Loucy (cell line): ENCODE measurements around the gene POU3F4.

Source experiments
- H2AFZ ChIP-seq: fragments of 200-600 bp; sonication (generic); 2 replicates; pipeline ENCODE4 v1.6.0; 2016; ENCODE audit warnings: antibody characterized with exemption, mild to moderate bottlenecking, low read length, moderate library complexity
- H3F3A ChIP-seq: fragments of 200-600 bp; 2 replicates; pipeline ENCODE4 v1.6.0; 2016; ENCODE audit warnings: antibody characterized with exemption, low read depth, mild to moderate bottlenecking
- H3K27me3 ChIP-seq: fragments of 200-600 bp; sonication (generic); 2 replicates; pipeline ENCODE4 v1.6.1; 2014; ENCODE audit warnings: low read length, mild to moderate bottlenecking; ENCODE audit not compliant: insufficient read depth, poor library complexity, severe bottlenecking
- H3K36me3 ChIP-seq: fragments of 200-600 bp; sonication (generic); 2 replicates; pipeline ENCODE4 v1.6.1; 2016; ENCODE audit warnings: low read length; ENCODE audit not compliant: insufficient read depth
- H3K4me1 ChIP-seq: fragments of 200-600 bp; sonication (generic); 2 replicates; pipeline ENCODE4 v1.5.1; 2014; ENCODE audit warnings: low read length, mild to moderate bottlenecking; ENCODE audit not compliant: insufficient read depth, poor library complexity, severe bottlenecking
- H3K4me2 ChIP-seq: fragments of 200-600 bp; sonication (generic); 2 replicates; pipeline ENCODE4 v1.6.0; 2014; ENCODE audit warnings: antibody characterized with exemption, low read length, low read depth, mild to moderate bottlenecking; ENCODE audit not compliant: poor library complexity, severe bottlenecking
- H3K4me3 ChIP-seq: fragments of 200-600 bp; sonication (generic); 2 replicates; pipeline ENCODE4 v1.5.1; 2014; ENCODE audit warnings: low read length, mild to moderate bottlenecking, mixed read lengths; ENCODE audit not compliant: poor library complexity, severe bottlenecking
- H3K79me2 ChIP-seq: fragments of 200-600 bp; sonication (generic); 2 replicates; pipeline ENCODE4 v1.6.1; 2014; ENCODE audit warnings: low read length; ENCODE audit not compliant: insufficient read depth
- H3K9ac ChIP-seq: fragments of 200-600 bp; sonication (generic); 2 replicates; pipeline ENCODE4 v1.6.0; 2014; ENCODE audit warnings: mild to moderate bottlenecking, low read depth, low read length, moderate library complexity; ENCODE audit not compliant: poor library complexity, severe bottlenecking
- H3K9me2 ChIP-seq: fragments of 200-600 bp; sonication (generic); replicated peaks from 2 replicates; pipeline ENCODE4 v1.6.1; 2016; ENCODE audit warnings: low read depth, low read length, mixed read lengths
- H3K9me3 ChIP-seq: fragments of 200-600 bp; sonication (generic); 2 replicates; pipeline ENCODE4 v1.6.1; 2014; ENCODE audit warnings: mild to moderate bottlenecking, antibody characterized with exemption, low read length, low read depth; ENCODE audit not compliant: insufficient read depth
- H4K20me1 ChIP-seq: fragments of 200-600 bp; sonication (generic); 2 replicates; pipeline ENCODE4 v1.6.0; 2014; ENCODE audit warnings: antibody characterized with exemption, low read length, mild to moderate bottlenecking; ENCODE audit not compliant: insufficient read depth, poor library complexity, severe bottlenecking
- EZH2phosphoT487 ChIP-seq: fragments of 200-600 bp; IDR thresholded peaks from 2 replicates; pipeline ENCODE4 v1.6.1; 2018; ENCODE audit warnings: antibody characterized with exemption, mild to moderate bottlenecking, moderate library complexity, borderline replicate concordance
- TF ChIP-seq, protein P1 (sequence below): fragments of 200-600 bp; sonication (generic); conservative IDR thresholded peaks from 2 replicates; pipeline ENCODE4 v1.5.1; 2014; ENCODE audit warnings: mild to moderate bottlenecking, antibody characterized with exemption, low read length

Gene POU3F4

DNA sequence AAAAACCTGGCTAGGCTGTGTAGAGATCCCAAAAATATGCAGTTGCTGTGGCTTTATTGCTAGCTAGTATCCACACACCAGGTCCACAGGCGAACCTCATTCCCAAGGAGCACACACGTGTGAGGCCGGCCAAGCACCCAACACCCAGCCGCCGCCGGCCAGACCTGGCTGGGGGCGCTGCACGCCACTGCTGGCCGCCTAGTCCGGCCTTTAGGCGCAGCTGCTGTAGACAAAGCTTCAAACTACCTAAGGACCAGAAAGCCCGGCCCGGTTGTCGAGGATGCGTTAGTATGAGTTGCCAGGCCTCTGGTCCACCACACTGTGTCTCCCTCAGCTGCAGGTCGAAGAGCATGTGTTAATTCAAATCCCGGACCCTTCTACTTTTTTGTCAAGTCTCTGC lies 3.1 kb downstream of the POU3F4 start:
- Histone ChIP-seq H3K27me3 (no peaks in the 10 kb centered on the region), H3K79me2 (no peaks in the 10 kb centered on the region), H3K36me3 (no peaks in the 10 kb centered on the region), H3K9ac (no peak overlapping the region), H3K4me1 (no peaks in the 10 kb centered on the region), H3K4me2 (no peak overlapping the region), H3K4me3 (no peak overlapping the region), H3K9me3 (no peaks in the 10 kb centered on the region), H3K9me2 (no peaks in the 10 kb centered on the region), H2AFZ (no peak overlapping the region), H4K20me1 (no peaks in the 10 kb centered on the region), H3F3A (no peaks in the 10 kb centered on the region)
- TF ChIP-seq, protein P1, sequence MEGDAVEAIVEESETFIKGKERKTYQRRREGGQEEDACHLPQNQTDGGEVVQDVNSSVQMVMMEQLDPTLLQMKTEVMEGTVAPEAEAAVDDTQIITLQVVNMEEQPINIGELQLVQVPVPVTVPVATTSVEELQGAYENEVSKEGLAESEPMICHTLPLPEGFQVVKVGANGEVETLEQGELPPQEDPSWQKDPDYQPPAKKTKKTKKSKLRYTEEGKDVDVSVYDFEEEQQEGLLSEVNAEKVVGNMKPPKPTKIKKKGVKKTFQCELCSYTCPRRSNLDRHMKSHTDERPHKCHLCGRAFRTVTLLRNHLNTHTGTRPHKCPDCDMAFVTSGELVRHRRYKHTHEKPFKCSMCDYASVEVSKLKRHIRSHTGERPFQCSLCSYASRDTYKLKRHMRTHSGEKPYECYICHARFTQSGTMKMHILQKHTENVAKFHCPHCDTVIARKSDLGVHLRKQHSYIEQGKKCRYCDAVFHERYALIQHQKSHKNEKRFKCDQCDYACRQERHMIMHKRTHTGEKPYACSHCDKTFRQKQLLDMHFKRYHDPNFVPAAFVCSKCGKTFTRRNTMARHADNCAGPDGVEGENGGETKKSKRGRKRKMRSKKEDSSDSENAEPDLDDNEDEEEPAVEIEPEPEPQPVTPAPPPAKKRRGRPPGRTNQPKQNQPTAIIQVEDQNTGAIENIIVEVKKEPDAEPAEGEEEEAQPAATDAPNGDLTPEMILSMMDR, result no peak
- TF ChIP-seq EZH2phosphoT487, result no peak

- no peak overlapping the region for H2AFZ ChIP-seq
- H3K4me3 ChIP-seq, result no peak overlapping the region
- H4K20me1 ChIP-seq, result no peaks in the 10 kb centered on the region
- H3F3A ChIP-seq, result no peaks in the 10 kb centered on the region
- H3K4me1 ChIP-seq, result no peaks in the 10 kb centered on the region
- H3K79me2 ChIP-seq, result no peaks in the 10 kb centered on the region
- H3K9me2 ChIP-seq, result no peaks in the 10 kb centered on the region
- H3K36me3 ChIP-seq, result no peaks in the 10 kb centered on the region
- H3K4me2 ChIP-seq, result no peak overlapping the region
- no peaks in the 10 kb centered on the region for H3K9me3 ChIP-seq
- no peak overlapping the region for H3K9ac ChIP-seq
- no peaks in the 10 kb centered on the region for H3K27me3 ChIP-seq
- TF ChIP-seq EZH2phosphoT487, result no peak
Measured at GRCh38 chrX:83512111-83512510, 4.0 kb downstream of the POU3F4 start.

GRCh38 chrX:83516597-83516996 lies 8.5 kb downstream of the POU3F4 start:
- H3K27me3 ChIP-seq, result no peaks in the 10 kb centered on the region
- H3K9ac ChIP-seq, result no peak overlapping the region
- no peak overlapping the region for H3K4me3 ChIP-seq

DNA sequence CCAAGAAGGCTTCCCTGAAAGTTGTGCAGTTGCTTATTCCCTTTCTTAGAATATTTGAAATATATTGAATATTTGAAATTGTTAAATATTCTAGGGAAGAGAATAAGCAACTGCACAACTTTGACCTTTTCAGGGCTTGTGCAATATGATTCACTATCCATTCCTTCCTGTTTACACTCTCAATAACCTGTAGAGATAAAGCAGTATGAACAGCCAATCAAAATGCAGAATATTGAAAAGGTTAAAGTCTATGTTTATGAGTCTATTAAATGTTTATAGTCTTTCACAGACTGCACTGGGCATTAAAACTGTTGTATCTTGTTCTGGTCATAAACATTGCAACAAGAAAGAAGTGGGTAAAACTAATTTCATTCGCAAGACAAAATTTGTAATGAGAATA lies 13.8 kb downstream of the POU3F4 start:
- H3F3A ChIP-seq, result no peaks in the 10 kb centered on the region
- TF ChIP-seq, protein P1, result no peak
- TF ChIP-seq EZH2phosphoT487, result no peak
- H3K36me3 ChIP-seq, result no peaks in the 10 kb centered on the region
- H3K9ac ChIP-seq, result no peak overlapping the region
- H3K9me3 ChIP-seq, result no peaks in the 10 kb centered on the region
- H3K4me1 ChIP-seq, result no peaks in the 10 kb centered on the region
- no peaks in the 10 kb centered on the region for H4K20me1 ChIP-seq
- H3K9me2 ChIP-seq, result no peaks in the 10 kb centered on the region
- no peak overlapping the region for H3K4me3 ChIP-seq
- no peak overlapping the region for H2AFZ ChIP-seq
- no peaks in the 10 kb centered on the region for H3K79me2 ChIP-seq
- no peak overlapping the region for H3K4me2 ChIP-seq
- H3K27me3 ChIP-seq, result no peaks in the 10 kb centered on the region

More at GRCh38 chrX:83516597-83516996, 8.5 kb downstream of the POU3F4 start:
- no peaks in the 10 kb centered on the region for H3F3A ChIP-seq
- no peaks in the 10 kb centered on the region for H3K4me1 ChIP-seq
- no peaks in the 10 kb centered on the region for H3K79me2 ChIP-seq
- H3K9me2 ChIP-seq, result no peaks in the 10 kb centered on the region
- no peak overlapping the region for H2AFZ ChIP-seq
- H3K9me3 ChIP-seq, result no peaks in the 10 kb centered on the region
- no peaks in the 10 kb centered on the region for H3K36me3 ChIP-seq
- TF ChIP-seq, protein P1, result no peak
- TF ChIP-seq EZH2phosphoT487, result no peak
- no peaks in the 10 kb centered on the region for H4K20me1 ChIP-seq
- H3K4me2 ChIP-seq, result no peak overlapping the region
